HL-60 (cell line): ENCODE data around the gene SNRPB.

Experiments used
- DNase-seq, 2 experiments: peaks; one replicate each; pipeline ENCODE4 v3.0.0-alpha.2; 2010 to 2020; ENCODE audit warnings: low read depth in 1 of 2, low spot score in 1 of 2
- H3K27ac ChIP-seq: fragments of 250-450 bp; sonication (Bioruptor Pico); replicated peaks from 2 replicates; pipeline ENCODE4 v1.5.1; 2020; ENCODE audit warnings: mild to moderate bottlenecking, moderate library complexity
- H3K27me3 ChIP-seq: fragments of 250-450 bp; sonication (Bioruptor Pico); 2 replicates; pipeline ENCODE4 v1.5.1; 2021; ENCODE audit warnings: mild to moderate bottlenecking, moderate library complexity; ENCODE audit not compliant: insufficient read depth, poor library complexity, severe bottlenecking
- H3K4me3 ChIP-seq: replicated peaks from 2 replicates; pipeline ENCODE4 v1.5.1; 2011; ENCODE audit warnings: mild to moderate bottlenecking, control low read depth, low read length; ENCODE audit not compliant: insufficient read depth
- CTCF ChIP-seq: IDR thresholded peaks from one replicate; pipeline ENCODE4 v1.5.1; 2011; ENCODE audit warnings: low read length, control low read depth, inconsistent platforms; ENCODE audit not compliant: insufficient read depth
- GABPA ChIP-seq: IDR thresholded peaks from 2 replicates; pipeline ENCODE4 v1.6.1; 2012; ENCODE audit warnings: low read depth
- POLR2AphosphoS5 ChIP-seq: IDR thresholded peaks from 2 replicates; pipeline ENCODE4 v1.6.1; 2012; ENCODE audit warnings: low read depth
- REST ChIP-seq: IDR thresholded peaks from 2 replicates; pipeline ENCODE4 v1.6.1; 2012; ENCODE audit warnings: low read depth; ENCODE audit not compliant: insufficient replicate concordance
- SPI1 ChIP-seq: IDR thresholded peaks from 2 replicates; pipeline ENCODE4 v1.6.1; 2012; ENCODE audit warnings: low read depth, mild to moderate bottlenecking, borderline replicate concordance

SNRPB gene

GRCh38 chr20:2480381-2480780 lies 9.8 kb upstream of the SNRPB start:
- TF ChIP-seq GABPA (no peak), REST (no peak), CTCF (no peak)
- Histone ChIP-seq H3K27me3 (no peaks in the 10 kb centered on the region), H3K4me3 (no peak overlapping the region), H3K27ac (no peak overlapping the region)
- no peak for DNase-seq

- Histone ChIP-seq H3K4me3 (no peak overlapping the region), H3K27me3 (no peaks in the 10 kb centered on the region), H3K27ac (no peak overlapping the region)
- DNase-seq, result no peak
- peak; percentile 13 for TF ChIP-seq CTCF
- no peak for TF ChIP-seq REST
- TF ChIP-seq GABPA, result no peak
Measured at GRCh38 chr20:2476742-2477615, 6.4 kb upstream of the SNRPB start.

- no peak overlapping the region for H3K4me3 ChIP-seq
- no peaks in the 10 kb centered on the region for H3K27me3 ChIP-seq
- no peak overlapping the region for H3K27ac ChIP-seq
- TF ChIP-seq REST (no peak), GABPA (no peak), POLR2AphosphoS5 (no peak), SPI1 (no peak)
- DNase-seq, result no peak
Measured at GRCh38 chr20:2475850-2476741, 5.5 kb upstream of the SNRPB start.
